Fibroblast of the aortic adventitia (primary cell): ENCODE results near the gene FOXC2. TPM values are rescaled to one million over a fixed set of nuclear protein-coding genes. Genes with fewer than 3 reads are reported as not detected.

Experiments
- DNase-seq: peaks from one replicate; pipeline ENCODE4 v3.0.0-alpha.2; 2010; ENCODE audit warnings: low read depth
- H3K4me3 ChIP-seq: 2 replicates; pipeline ENCODE4 v1.5.1; 2011; ENCODE audit warnings: low read depth, mild to moderate bottlenecking, control low read depth, low read length, moderate library complexity
- CTCF ChIP-seq: IDR thresholded peaks from 2 replicates; pipeline ENCODE4 v1.5.1; 2011; ENCODE audit warnings: mild to moderate bottlenecking, low read length, control low read depth, inconsistent platforms; ENCODE audit not compliant: insufficient read depth
- total RNA-seq: library from RNA; depleted of rRNA; stranded (reverse); fragments of >200 nt; gene quantifications from 2 replicates; pipeline ENCODE4 v1.2.3, GENCODE V29; 2012; ENCODE audit warnings: low replicate concordance

The FOXC2 gene
- total RNA-seq, 1 donor, result 5.2 TPM

- DNase-seq, result peak; percentile 90
- peak within 1 kb of the TSS; percentile 97 for H3K4me3 ChIP-seq
- TF ChIP-seq CTCF, result no peak
Observed at GRCh38 chr16:86554917-86555703, 11.5 kb upstream of the FOXC2 start, which contains the start of gene MTHFSD. MTHFSD (minus strand) TSS chr16:86555235; CDS start chr16:86555184, 51 bp downstream.

GRCh38 chr16:86555704-86556075, 10.9 kb upstream of the FOXC2 start:
- DNase-seq, result no peak
- no peak for TF ChIP-seq CTCF
- peak overlapping the region; percentile 97 for H3K4me3 ChIP-seq

GRCh38 chr16:86556576-86556975, 10.1 kb upstream of the FOXC2 start:
- TF ChIP-seq CTCF, result no peak
- no peak for DNase-seq
- H3K4me3 ChIP-seq, result no peak overlapping the region

- TF ChIP-seq CTCF, result no peak
- H3K4me3 ChIP-seq, result no peak overlapping the region
- no peak for DNase-seq
Observed at GRCh38 chr16:86557587-86557986, 9.0 kb upstream of the FOXC2 start.

GRCh38 chr16:86558355-86559193, 8.1 kb upstream of the FOXC2 start:
- H3K4me3 ChIP-seq, result no peak overlapping the region
- TF ChIP-seq CTCF, result no peak
- DNase-seq, result peak; percentile 58

GRCh38 chr16:86559802-86560305, 6.8 kb upstream of the FOXC2 start:
- TF ChIP-seq CTCF, result no peak
- H3K4me3 ChIP-seq, result no peak overlapping the region
- no peak for DNase-seq
